Forelimb muscle (tissue), 1 donor: ENCODE results near the gene OSBP. TPM values are rescaled to one million over a fixed set of nuclear protein-coding genes. Genes with fewer than 3 reads are reported as not detected.
"Not testable (repeated sequence)": the region's sequence is repeated elsewhere in the genome, so short reads cannot be mapped to it uniquely, and the experiment has no call there.

ENCODE experiments used
- DNase-seq: peaks from one replicate; pipeline ENCODE4 v3.0.0-alpha.2; 2013; ENCODE audit warnings: low read depth
- polyA plus RNA-seq: library from polyadenylated mRNA; unstranded; fragments of 120-200 nt; gene quantifications from one replicate; pipeline ENCODE4 v1.2.1, GENCODE V29; 2013; ENCODE audit not compliant: insufficient read length

The OSBP gene, protein sequence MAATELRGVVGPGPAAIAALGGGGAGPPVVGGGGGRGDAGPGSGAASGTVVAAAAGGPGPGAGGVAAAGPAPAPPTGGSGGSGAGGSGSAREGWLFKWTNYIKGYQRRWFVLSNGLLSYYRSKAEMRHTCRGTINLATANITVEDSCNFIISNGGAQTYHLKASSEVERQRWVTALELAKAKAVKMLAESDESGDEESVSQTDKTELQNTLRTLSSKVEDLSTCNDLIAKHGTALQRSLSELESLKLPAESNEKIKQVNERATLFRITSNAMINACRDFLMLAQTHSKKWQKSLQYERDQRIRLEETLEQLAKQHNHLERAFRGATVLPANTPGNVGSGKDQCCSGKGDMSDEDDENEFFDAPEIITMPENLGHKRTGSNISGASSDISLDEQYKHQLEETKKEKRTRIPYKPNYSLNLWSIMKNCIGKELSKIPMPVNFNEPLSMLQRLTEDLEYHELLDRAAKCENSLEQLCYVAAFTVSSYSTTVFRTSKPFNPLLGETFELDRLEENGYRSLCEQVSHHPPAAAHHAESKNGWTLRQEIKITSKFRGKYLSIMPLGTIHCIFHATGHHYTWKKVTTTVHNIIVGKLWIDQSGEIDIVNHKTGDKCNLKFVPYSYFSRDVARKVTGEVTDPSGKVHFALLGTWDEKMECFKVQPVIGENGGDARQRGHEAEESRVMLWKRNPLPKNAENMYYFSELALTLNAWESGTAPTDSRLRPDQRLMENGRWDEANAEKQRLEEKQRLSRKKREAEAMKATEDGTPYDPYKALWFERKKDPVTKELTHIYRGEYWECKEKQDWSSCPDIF
- polyA plus RNA-seq, result 50.5 TPM

DNA sequence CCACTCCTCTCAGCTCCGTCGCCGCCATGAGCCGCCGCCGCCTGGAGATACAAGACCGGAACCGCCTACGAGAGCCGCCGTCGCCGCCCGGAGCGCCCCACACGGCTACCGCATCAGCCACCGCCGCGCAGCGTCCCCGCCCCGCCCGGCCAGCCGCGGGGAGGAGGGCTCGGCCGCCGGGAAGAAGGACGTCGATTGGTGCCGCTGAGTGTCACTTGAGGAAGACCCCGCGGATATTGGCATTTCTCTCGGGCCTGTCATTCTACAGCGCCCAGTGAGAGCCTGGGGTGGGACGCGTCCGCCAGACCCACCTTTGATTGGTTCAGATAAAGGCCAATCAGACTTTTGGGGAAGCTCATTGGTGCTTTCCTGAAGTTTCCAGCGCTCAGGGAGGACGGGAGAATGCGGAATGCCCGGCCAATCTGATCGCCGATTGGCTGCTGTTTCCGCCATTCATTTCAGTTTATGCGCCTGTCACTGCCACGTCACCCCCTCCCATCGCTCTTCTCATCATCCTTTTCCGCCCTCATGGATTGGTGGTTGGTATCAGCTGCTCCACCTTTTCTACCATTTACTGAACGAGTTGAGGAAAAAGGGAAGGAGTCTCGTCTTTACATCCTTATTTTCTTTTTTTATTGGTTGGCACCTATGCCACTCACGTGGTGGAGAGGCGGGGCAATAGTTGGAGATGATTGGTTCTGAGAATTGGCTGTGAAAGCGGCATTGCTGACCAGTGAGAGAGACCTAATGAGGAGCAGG, at the start of gene OSBP:
OSBP (minus strand) TSS at position 138 of the 759 bp plus-strand sequence; CDS start at position 28, 110 bp downstream.
- peak; percentile 100 for DNase-seq

GRCh38 chr11:59660621-59661020, 45.0 kb upstream of the OSBP start:
- DNase-seq, result no peak

DNA sequence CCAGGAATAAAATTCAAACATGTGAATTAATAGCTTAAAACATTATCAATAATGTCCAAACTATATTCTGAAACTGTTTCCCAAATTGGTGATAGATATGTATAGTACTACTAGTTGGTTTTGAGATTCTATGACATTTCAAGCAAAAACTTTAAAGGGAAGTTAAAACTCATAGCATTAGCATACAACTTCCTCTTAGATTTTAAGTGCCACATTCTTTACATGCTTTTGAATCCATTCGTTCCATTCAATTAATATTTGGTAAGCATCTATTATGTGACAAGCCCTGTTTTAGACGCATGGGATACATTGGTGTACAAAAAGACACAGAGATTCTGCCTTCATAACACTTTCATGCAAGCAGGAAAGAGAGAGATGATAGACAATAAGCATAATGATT, 44.4 kb upstream of the OSBP start:
- DNase-seq, result no peak

- DNase-seq, result no peak
Measured at GRCh38 chr11:59658036-59658435, 42.5 kb upstream of the OSBP start.

GRCh38 chr11:59654893-59655292, 39.3 kb upstream of the OSBP start:
- DNase-seq, result no peak

- no peak for DNase-seq
Measured at GRCh38 chr11:59647245-59647980, 31.8 kb upstream of the OSBP start.

DNA sequence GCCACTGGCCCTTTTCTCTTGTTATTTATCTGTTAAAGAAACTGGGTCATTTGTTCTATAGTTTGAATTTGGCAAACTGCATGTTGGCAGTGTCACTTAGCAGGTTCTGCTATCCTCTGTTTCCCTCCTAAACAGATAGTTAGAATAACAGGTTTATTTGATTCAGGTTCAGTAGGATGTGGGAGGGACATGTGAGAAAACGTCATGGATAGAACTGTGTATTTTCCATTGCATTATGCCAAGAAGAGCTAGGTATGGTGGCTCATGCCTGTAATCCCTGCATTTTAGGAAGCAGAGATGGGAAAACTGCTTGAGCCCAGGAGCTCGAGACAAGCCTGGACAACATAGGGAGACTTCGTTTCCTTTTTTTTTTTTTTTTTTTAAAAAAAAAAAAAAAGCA, 29.0 kb upstream of the OSBP start:
- DNase-seq, result no peak

DNA sequence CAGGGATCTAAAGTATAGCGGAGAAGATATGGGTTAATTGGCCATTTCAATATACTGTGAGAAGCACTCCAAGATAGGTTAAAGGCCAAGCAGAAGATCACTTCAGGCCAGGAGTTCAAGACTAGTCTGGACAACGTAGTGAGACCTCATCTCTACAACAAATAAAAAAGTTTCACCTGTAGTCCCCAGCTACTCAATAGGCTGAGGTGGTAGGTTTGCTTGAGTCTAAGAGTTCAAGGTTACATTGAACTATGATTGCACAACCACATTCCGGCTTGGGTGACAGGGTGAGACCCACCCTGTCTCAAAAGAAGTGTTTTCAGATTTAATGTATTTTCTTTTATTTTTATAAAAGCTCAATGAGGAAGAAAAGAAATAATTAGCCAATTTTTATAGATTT, 27.8 kb upstream of the OSBP start:
- DNase-seq, result no peak

- DNase-seq, result no peak
Measured at GRCh38 chr11:59641156-59641555, 25.6 kb upstream of the OSBP start.

DNA sequence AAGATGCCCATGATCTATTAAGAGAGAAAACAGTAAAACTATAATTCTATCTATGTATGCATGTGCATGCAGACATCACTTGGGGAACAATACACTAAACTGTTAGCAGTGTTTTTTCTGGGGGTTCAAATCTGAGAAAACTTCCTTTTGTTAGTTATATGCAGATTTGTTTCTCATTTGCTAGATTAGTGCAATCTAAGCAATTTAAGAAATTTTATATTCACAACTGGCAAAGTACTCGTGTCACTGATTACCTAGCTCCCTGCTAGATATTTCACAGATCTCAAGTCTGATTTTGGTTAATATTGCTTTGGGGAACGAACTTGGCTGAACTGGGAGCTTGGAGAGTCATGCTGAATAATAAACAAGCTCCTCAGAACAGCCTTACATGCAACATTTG, 14.9 kb upstream of the OSBP start:
- no peak for DNase-seq

- DNase-seq, result no peak
Measured at GRCh38 chr11:59629996-59630395, 14.4 kb upstream of the OSBP start.

- DNase-seq, result not testable (repeated sequence)
Measured at GRCh38 chr11:59626969-59627368, 11.4 kb upstream of the OSBP start.

GRCh38 chr11:59625703-59626102, 10.1 kb upstream of the OSBP start:
- no peak for DNase-seq

DNA sequence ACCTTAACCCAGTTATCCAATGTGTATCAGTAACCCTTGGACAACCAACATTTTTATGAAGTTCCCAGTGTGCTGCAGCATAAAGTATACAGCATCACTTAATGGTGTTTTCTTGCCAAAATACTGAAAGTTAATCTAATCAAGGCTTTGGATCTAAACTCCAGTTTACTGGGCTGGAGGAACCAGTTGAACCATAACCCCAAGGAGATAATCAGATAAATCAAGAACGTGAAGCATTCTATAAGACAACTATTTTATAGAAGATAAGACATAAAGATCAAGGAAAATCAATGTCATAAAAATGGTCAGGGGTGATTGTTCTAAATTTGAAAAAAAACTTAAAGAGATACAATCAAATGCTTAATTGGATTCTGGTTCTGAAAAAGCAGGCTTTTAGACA, 2.3 kb upstream of the OSBP start:
- DNase-seq, result no peak

DNA sequence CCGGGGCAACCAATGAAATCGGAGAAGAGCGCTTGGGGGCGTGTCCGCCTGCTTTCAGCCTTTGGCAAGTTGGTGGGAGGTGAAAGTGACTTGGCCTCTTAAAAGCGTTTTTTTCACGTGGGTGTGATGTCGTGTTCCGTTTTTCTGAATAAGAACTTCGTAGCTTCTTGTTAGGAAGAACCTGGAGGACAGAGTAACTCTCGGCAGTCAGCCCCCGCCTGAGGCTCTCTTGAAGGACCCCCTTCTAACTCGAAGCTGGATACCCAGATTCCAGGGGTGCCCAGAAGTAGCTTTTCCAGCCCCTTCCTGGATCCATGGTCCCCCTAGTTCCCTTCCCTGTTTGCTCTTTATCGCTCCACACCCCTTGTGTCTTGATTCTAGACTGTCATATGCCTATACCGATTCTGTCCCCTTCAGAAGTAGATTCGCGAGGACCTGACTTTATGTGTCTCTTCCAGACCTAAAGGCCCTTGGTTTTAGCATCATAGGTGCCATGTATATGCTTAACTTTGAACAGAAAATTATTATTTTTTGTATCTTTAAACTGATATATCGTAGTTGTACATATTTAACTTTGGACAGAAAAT, 915 bp upstream of the OSBP start:
- DNase-seq, result no peak

DNA sequence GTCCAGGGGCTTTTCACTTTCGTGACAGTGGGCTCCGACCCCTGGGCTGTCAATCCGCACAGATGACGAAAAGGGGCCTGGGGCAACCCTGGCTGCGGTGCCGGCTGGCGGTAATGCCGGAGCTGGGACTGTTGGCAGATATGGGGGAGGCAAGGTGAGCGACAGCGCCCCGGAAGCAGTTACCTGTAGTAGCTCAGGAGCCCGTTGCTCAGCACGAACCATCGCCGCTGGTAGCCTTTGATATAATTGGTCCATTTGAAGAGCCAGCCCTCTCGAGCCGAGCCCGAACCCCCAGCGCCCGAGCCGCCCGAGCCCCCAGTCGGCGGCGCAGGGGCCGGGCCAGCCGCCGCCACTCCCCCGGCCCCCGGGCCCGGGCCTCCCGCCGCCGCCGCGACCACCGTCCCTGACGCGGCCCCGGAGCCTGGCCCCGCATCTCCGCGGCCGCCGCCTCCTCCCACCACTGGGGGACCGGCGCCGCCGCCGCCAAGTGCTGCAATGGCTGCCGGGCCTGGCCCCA, 396 bp downstream of the OSBP start:
- DNase-seq, result no peak

GRCh38 chr11:59614277-59615119, 1.1 kb downstream of the OSBP start:
- DNase-seq, result no peak

GRCh38 chr11:59611570-59612565, 3.7 kb downstream of the OSBP start:
- DNase-seq, result no peak

- DNase-seq, result no peak
Measured at GRCh38 chr11:59610289-59610688, 5.3 kb downstream of the OSBP start.
